ES-I3 (cell line): ENCODE results near the gene USP20.

Source experiments
- H3K36me3 ChIP-seq: 2 replicates; pipeline ENCODE4 v1.6.1; 2013; ENCODE audit warnings: mild to moderate bottlenecking, low read length, control low read depth, moderate library complexity; ENCODE audit not compliant: insufficient read depth
- H3K4me1 ChIP-seq: 2 replicates; pipeline ENCODE4 v1.6.1; 2013; ENCODE audit warnings: mild to moderate bottlenecking, control low read depth, low read length; ENCODE audit not compliant: insufficient read depth
- H3K9ac ChIP-seq: 2 replicates; pipeline ENCODE4 v1.6.1; 2013; ENCODE audit warnings: low read depth, mild to moderate bottlenecking, low read length, moderate library complexity
- H3K9me3 ChIP-seq: 2 replicates; pipeline ENCODE4 v1.6.1; 2013; ENCODE audit warnings: mild to moderate bottlenecking, low read length, moderate library complexity; ENCODE audit not compliant: control insufficient read depth, insufficient read depth

USP20 gene

DNA sequence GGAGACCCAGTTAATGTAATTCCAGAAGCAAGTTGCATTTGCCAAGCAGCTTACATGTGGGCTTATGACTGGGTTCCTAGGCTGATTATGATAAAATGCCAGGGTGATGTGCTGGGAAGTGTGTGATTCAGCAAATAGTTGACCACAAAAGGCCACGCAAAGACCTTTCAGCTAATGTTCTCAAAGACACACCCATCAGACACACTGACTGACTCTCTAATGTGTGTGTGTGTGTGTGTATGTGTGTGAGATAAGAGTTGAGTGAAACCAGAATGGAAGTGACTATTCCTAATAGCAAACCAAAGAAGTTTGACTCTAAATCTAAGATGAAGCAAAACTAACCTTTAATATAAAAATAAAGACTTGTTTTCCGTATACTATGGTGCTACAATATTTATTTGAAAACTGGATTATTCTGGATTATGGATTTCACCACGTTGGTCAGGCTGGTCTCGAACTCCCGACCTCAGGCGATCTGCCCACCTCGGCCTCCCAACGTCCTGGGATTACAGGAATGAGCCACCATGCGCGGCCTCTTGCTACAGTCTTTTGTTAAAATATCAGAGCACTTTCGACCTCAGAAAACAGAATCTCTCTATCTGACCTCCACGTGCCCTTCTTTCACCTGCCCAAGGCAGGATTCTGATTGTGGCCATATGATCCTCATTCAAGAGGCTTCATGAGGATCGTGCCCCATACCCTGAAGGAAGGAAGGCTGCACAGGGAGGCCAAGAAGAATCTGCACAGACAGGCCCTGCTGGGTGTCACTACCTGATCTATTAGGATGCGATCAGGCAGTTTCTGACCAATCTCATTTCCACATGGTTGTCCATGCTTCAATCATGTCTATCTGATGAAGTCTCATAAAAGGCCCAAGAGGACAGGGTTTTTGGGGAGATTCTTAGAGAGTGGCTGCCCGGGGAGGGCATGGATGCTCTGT, 75.6 kb downstream of the USP20 start:
- Histone ChIP-seq H3K36me3 (peaks cover 4% of the 10 kb centered on the region), H3K4me1 (peaks cover 8% of the 10 kb centered on the region), H3K9me3 (no peaks in the 10 kb centered on the region), H3K9ac (no peak overlapping the region)

DNA sequence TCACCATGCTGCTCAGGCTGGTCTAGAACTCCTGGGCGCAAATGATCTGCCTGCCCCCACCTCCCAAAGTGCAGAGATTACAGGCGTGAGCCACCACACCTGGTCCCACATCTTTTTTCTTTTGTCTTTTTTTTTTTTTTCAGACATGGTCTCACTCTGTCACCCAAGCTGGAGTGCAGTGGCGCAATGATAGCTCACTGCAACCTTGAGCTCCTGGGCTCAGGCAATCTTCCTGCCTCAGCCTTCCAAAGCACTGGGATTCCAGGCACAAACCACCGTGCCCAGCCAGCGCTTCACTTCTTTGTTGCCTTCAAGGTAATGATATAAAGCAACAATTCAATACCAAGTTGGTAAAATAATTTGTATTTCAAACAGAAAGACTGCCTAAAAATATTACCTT, 78.8 kb downstream of the USP20 start:
- H3K9me3 ChIP-seq: no peaks in the 10 kb centered on the region
- no peaks in the 10 kb centered on the region for H3K36me3 ChIP-seq
- H3K9ac ChIP-seq: no peak overlapping the region
- H3K4me1 ChIP-seq: peaks cover 3% of the 10 kb centered on the region

DNA sequence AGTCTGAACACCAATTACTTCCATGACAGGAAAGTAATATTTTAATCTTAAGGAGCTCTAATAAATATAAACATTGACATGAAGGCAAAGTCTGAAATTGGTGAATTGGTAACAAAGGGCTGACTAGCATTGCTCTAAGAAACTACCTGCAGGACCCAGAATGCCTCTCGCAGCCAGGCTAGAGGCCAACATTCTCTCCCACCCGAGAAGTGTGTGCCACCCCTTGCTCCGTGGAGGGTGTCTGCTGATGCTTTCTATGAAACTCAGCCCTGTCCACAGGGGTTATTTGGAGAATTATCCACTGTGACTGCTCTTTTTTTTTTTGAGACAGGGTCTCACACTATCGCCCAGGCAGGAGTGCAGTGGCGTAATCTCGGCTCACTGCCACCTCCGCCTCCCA, 81.4 kb downstream of the USP20 start:
- H3K4me1 ChIP-seq: no peaks in the 10 kb centered on the region
- no peaks in the 10 kb centered on the region for H3K36me3 ChIP-seq
- no peak overlapping the region for H3K9ac ChIP-seq
- no peaks in the 10 kb centered on the region for H3K9me3 ChIP-seq

DNA sequence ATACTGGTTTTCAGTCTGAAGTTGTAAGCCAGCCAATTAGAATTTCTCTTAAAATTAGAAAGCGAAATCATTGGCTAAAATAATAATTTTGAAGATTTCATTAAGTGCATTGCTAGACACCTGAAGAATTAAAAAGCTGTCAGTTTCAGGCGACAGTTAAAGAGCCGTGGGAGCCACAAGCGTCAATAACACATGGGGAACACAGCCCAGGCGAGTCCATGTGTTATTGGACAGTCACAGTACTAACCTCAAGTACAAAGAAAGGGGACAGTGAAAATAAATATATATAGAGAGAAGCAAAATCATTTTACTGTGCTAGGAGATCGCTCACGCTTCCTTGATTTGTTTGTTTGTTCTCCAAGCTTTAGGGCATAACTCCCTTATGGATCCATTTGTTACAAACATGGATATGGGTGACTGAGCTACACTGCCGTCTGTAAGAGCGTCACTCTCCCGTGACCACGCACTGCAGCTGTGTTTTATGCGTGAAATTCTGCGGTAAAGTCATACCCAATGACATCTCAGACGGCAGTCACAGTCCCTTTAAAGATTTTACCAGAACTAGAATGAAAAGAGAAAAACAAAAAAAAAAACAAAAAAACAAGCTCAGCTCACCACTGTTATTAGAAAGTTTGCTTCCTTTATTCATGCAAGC, 83.2 kb downstream of the USP20 start:
- H3K36me3 ChIP-seq: no peaks in the 10 kb centered on the region
- H3K9me3 ChIP-seq: no peaks in the 10 kb centered on the region
- no peak overlapping the region for H3K9ac ChIP-seq
- no peaks in the 10 kb centered on the region for H3K4me1 ChIP-seq

DNA sequence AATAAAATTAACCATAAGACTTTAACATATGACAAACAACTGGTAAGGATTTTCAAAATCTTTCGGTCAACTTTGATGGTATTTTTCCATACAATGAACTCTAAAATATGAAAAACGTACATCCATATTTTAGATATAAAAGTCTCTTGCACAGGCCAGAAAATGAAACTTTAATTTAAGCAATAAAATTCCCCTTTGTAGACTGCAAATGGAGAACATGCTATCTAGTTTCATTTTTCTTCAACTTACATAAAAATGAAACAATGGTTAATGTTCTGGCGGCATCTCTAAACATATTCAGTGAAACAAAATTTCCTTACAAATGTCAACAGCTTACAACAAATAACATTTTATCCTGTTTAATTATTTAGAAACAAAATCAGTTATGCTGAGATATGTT, 84.0 kb downstream of the USP20 start:
- H3K4me1 ChIP-seq: no peaks in the 10 kb centered on the region
- H3K9me3 ChIP-seq: no peaks in the 10 kb centered on the region
- H3K9ac ChIP-seq: no peak overlapping the region
- H3K36me3 ChIP-seq: no peaks in the 10 kb centered on the region

DNA sequence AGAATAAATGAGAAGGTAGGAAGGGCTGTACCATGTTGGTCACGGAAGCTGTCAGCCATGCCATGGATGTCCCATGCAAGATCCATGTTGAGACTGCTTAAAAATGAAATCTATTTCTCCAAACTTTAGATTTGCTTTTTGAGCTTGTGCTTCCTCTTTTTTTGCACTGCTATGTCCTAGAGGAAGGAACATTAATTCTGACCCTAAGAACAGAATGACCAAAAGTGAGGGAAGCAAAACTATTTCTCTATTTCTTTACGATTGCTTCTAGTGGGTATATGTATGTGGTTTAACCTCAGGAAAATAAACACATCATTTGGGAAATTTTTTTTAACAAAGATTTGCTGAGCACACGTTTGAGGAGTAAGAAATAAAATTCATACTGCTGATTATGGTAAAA, 84.6 kb downstream of the USP20 start:
- Histone ChIP-seq H3K9ac (no peak overlapping the region), H3K4me1 (no peaks in the 10 kb centered on the region), H3K36me3 (0 out of 2 replicates have a peak, but pooled peaks cover 2% of the 10 kb centered on the region), H3K9me3 (no peaks in the 10 kb centered on the region)

DNA sequence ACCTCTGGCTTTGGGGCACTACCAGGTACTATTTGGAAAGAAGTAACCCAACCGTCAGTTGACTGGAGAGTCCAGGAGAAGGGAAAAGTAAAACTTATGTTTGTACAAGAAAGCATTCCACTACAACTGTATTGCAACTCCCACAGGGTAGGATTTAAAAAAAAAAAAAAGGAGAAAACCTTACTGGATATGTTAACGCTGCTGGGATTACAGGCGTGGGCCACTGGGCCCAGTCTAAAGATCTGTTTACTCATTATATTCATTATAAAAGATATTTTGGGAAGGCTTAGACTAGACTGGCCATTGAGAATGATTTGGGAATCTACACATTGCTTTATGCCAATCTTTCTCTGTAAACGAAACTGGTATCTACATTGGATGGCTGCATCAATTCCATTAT, 86.6 kb downstream of the USP20 start:
- Histone ChIP-seq H3K9ac (no peak overlapping the region), H3K4me1 (no peaks in the 10 kb centered on the region), H3K9me3 (no peaks in the 10 kb centered on the region), H3K36me3 (peaks cover 10% of the 10 kb centered on the region; the same call in 1 of the 2 replicates)

DNA sequence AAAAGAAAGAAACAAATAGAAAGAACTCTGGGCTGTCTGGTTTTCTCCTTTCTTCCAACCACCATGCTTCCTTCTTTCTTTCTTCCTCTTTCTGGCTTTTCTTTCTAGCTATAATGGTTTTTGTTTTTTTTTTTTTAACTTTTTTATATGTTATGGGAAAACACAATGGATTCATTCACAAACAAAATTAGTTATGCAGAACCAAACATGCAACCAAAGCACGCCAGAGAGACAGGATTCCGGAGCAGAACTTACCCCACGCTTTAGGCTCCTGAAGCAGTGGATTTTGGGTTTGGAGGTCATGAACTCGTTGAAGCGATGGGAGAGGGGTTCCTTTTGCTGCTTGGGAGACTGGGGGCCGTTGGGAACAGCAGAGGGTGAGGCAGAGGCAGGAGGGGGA, 88.3 kb downstream of the USP20 start:
- Histone ChIP-seq H3K9me3 (no peaks in the 10 kb centered on the region), H3K4me1 (no peaks in the 10 kb centered on the region), H3K36me3 (peaks cover 14% of the 10 kb centered on the region; the same call in 1 of the 2 replicates), H3K9ac (no peak overlapping the region)

DNA sequence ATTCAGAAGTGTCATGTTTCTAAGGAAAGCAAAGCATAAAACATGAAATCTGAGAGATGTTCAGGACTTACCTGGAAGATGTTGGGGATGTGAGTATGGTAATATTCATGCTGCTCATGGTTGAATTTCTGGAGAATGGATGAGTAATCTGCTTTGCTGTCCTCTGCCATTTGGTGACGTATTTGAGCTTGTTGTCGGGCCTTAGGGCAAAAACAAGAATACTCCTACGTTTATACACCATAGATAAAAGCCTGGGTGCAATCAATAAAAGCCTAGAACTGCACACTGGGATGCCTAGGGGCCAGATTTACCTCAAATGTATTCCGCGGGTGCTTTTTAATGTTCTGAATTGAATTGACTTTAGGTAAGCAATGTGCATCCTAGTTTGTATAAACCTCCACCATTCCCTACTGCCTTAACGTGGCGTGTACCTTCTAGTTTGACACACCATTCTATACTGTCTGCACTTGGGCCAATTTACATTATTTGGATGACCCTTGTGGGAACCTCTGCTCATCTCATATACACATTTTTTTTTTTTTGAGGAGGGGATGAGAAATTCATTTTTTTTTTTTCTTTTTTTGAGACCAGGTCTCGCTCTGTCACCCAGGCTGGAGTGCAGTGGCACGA, 94.4 kb downstream of the USP20 start:
- Histone ChIP-seq H3K9ac (no peak overlapping the region), H3K4me1 (peaks cover 12% of the 10 kb centered on the region; the same call in 1 of the 2 replicates), H3K9me3 (no peaks in the 10 kb centered on the region), H3K36me3 (peaks cover 14% of the 10 kb centered on the region; the same call in 1 of the 2 replicates)

DNA sequence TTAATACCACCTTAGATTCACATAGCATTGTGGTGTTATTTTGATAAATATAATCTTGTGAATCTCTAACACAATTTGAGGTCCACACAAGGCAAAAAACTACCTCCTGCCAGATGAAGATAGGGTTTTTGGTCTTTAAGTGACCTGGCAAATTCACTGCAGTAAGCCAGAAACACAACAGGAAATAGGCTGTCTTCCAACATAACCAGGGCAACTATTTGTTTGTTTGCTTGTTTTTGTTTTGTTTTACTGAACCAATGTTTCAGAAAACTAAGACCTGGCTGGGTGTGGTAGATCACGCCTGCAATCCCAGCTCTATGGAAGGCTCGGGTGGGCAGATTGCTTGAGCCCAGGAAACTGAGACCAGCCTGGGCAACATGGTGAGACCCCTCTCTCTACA, 95.5 kb downstream of the USP20 start:
- Histone ChIP-seq H3K9ac (no peak overlapping the region), H3K9me3 (no peaks in the 10 kb centered on the region), H3K36me3 (peaks cover 9% of the 10 kb centered on the region; the same call in 1 of the 2 replicates), H3K4me1 (peaks cover 12% of the 10 kb centered on the region; the same call in 1 of the 2 replicates)
